ENCODE results near the gene LNP1. TPM values are rescaled to one million over a fixed set of nuclear protein-coding genes. Genes with fewer than 3 reads are reported as not detected.

LNP1 gene
- total and polyA plus RNA-seq, 2 of the 8 experiments (the other 6 are each of a cell fraction or from before 2014, with no cell fraction given) = 6.6 to 8.7 TPM

GRCh38 chr3:100352296-100353231, 48.8 kb upstream of the LNP1 start:
- no peak for TF ChIP-seq ATF3 (IDR thresholded peaks at IDR 0.05; ENCODE audit: insufficient read depth, low read depth, low read length)
- Histone ChIP-seq H3K4ac (replicated peaks; ENCODE audit: insufficient read length, low read depth, low read length) (no peak overlapping the region), H3K36me3 (ENCODE audit: control insufficient read depth in 2 of 4, insufficient read depth in 4 of 4, low read length in 3 of 4) (peaks cover 0 to 9% (median 1%) of the 10 kb centered on the region in 4 experiments; a peak in 3 of 8 replicates), H3K4me2 (ENCODE audit: insufficient read depth in 1 of 2, low read depth in 2 of 2, low read length in 2 of 2) (no peak overlapping the region), H4K20me1 (replicated peaks in 1 of 2; ENCODE audit: control insufficient read depth in 1 of 2, insufficient read depth in 2 of 2, low read length in 2 of 2) (no peaks in the 10 kb centered on the region), H4K8ac (ENCODE audit: extremely low read depth, insufficient read depth, low read length) (peak overlapping the region; percentile 63; the same call in 1 of the 2 replicates), H2BK12ac (ENCODE audit: low read depth, low read length) (no peak overlapping the region), H3K79me2 (ENCODE audit: control insufficient read depth in 1 of 2, insufficient read depth in 2 of 2, low read length in 2 of 2) (no peaks in the 10 kb centered on the region), H3K9ac (replicated peaks in 1 of 4; ENCODE audit: extremely low read depth in 1 of 4, low read depth in 3 of 4, low read length in 3 of 4) (no peak overlapping the region), H3K27ac (ENCODE audit: low read depth, low read length) (no peak overlapping the region), H2BK15ac (ENCODE audit: low read length) (no peak overlapping the region), H3K9me3 (ENCODE audit: insufficient read depth in 2 of 2, low read depth in 1 of 2, low read length in 1 of 2) (no peaks in the 10 kb centered on the region), H4K5ac (ENCODE audit: insufficient read length, low read depth, low read length) (no peak overlapping the region), H2BK5ac (ENCODE audit: low read depth, low read length) (no peak overlapping the region), H3K4me3 (ENCODE audit: extremely low read depth in 1 of 4, insufficient read depth in 2 of 4, low read depth in 3 of 4, low read length in 4 of 4) (no peak overlapping the region), H3K56ac (replicated peaks; ENCODE audit: insufficient read length, low read depth, low read length) (no peak overlapping the region), H3K14ac (ENCODE audit: insufficient read length) (no peak overlapping the region), H3K23me2 (ENCODE audit: low read depth, low read length) (no peaks in the 10 kb centered on the region), H2BK20ac (ENCODE audit: low read length) (no peak overlapping the region), H2BK120ac (replicated peaks; ENCODE audit: low read depth, low read length) (no peak overlapping the region), H3K79me1 (ENCODE audit: low read depth, low read length) (no peaks in the 10 kb centered on the region), H3K27me3 (replicated peaks in 1 of 4; ENCODE audit: control insufficient read depth in 3 of 4, extremely low read depth in 1 of 4, insufficient read depth in 3 of 4, low read length in 3 of 4) (no peaks in the 10 kb centered on the region), H2AFZ (ENCODE audit: low read length) (no peak overlapping the region), H3K23ac (ENCODE audit: insufficient read length) (no peak overlapping the region), H4K91ac (replicated peaks; ENCODE audit: insufficient read length, low read length) (no peak overlapping the region), H3K4me1 (replicated peaks in 1 of 4; ENCODE audit: control insufficient read depth in 3 of 4, insufficient read depth in 4 of 4, low read length in 3 of 4) (no peaks in the 10 kb centered on the region), H2AK5ac (ENCODE audit: low read depth, low read length) (no peak overlapping the region), H3K18ac (ENCODE audit: extremely low read depth, low read length) (no peak overlapping the region)
- FAIRE-seq = no peak
- POLR2A ChIA-PET (ENCODE audit: partially characterized antibody) = interaction anchor here (1.7 kb wide), 1 partner anchor 14 kb away, joined by 5 read pairs; no protein-coding TSS in a partner anchor
- 90% methylated on average over 10 of the region's 10 CpGs; no CpG with 5 or more reads in 1 of the 2 experiments for WGBS, 2 experiments (ENCODE audit: extremely low coverage in 1 of 2, insufficient coverage in 1 of 2, insufficient read length in 1 of 2, insufficient replicate concordance in 2 of 2, low coverage in 1 of 2, low lambda C conversion rate in 2 of 2, missing lambda C conversion rate in 1 of 2)
- CTCF ChIA-PET (ENCODE audit: partially characterized antibody) = no interaction called here
- no peak for DNase-seq (ENCODE audit: low read depth in 1 of 2, low spot score in 2 of 2)
